GM21515 (cell line): ENCODE results near the gene CTNNBL1.
"Not testable (repeated sequence)": the region's sequence is repeated elsewhere in the genome, so short reads cannot be mapped to it uniquely, and the experiment has no call there.

Experiments used
- ATAC-seq: cut with Tn5 transposase; IDR thresholded peaks from one replicate; pipeline ENCODE4 v1.9.1; 2021; ENCODE audit not compliant: unreplicated experiment

CTNNBL1 gene

DNA sequence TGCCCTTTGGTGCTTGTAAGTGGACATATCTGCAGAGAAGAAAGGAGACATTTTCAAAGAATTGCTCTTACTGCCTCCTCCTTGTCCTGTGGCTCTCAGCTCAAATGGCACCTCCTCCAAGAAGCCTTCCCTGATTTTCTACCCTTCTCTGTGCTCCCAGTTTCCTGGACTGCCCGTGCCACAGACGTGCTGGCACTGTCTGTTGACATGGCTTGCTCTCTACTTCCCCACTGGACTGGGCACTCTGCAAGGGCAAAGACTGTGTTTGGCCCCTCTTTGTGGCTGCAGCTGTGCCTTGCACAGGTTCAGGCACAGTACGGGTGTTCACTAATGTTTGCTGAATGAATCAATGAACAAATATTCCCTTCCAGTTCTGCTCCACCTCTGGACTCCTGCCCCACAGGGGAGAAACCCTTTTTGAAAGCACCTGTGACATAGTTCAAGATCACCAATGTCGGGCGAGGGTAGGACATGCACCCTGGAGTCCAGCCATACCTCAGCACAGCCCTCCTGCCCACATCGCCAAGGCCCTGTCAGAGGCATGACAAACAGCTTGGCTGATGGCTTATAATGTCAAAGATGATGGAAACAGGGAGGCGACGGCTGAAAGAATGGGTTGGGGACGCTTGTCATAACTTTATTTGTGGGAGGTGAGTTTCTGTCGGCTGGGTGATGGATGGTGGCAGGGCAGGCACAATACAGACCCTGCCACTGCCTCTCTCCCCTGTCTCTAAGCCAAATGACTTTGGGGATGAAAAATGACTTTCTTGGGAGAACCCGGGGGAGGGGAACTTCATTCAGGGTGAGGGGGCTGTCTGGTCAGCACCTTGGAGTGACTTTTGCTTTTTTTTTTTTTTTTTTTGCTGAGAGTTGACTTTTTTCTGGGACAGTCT lies 15.6 kb upstream of the CTNNBL1 start:
- ATAC-seq: no peak

DNA sequence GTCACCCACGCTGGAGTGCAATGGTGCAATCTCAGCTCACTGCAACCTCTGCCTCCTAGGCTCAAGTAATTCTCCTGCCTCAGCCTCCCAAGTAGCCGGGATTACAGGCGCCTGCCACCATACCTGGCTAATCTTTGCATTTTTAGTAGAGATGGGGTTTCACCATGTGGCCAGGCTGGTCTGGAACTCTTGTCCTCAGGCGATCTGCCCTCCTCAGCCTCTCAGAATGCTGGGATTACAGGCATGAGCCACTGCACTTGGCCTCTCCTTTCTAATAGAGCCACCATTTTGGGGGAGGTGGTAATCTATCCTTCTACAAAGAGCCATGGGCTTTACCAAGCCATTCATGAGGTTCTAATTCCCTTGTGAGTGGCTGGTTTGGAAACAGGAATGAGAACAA lies 14.1 kb upstream of the CTNNBL1 start:
- not testable (repeated sequence) for ATAC-seq

DNA sequence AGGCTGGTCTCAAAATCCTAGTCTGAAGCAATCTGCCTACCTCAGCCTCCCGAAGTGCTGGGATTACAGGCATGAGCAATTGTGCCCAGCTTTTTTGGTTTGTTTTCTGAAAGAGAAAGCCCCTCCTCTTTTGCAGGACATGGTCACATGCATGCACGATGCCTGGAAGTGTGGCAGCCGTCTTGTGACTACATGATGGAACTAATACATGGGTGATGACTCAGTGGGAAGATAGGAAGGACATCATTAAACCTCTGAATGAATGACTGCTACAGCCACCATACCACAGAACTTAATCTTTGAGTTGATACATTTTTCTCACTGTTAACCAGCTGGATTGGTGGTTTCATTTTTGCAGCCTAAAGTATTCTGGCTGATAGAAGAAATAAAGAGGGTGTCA lies 13.4 kb upstream of the CTNNBL1 start:
- no peak for ATAC-seq

DNA sequence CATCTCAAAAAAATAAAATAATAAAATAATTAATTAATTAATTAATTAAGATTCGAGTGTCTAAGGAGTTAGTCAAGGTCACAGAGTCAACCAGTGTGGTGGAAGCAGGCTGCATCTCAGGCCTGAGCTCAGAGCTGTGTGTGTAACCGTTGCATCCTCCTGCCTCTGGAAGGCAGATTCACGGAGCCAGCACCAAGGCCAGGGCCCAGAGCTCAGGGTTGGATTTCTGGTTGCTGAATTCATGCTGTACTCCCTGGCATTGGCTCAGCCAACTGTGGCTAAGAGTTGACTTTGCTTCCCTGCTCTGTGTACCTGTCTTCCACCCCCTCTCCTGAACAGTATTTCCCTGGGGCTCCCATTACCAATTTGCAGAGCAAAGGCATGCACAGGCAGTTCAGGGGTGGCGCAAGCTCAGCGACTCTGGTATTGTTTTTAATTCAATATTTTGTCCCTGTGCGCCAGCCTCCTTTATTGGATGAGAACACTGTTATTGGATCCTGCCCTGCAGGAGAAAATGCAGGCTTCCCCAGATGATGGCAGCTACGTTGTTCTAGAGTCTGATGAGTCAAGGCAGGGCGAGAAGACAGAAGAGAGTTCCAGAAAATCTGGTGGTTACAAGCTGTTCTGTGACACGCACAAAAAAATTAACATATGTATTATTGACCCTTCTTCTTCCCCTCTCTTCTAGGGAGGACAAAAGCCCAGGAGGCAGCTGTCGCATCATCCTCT lies 12.3 kb upstream of the CTNNBL1 start:
- no peak for ATAC-seq

DNA sequence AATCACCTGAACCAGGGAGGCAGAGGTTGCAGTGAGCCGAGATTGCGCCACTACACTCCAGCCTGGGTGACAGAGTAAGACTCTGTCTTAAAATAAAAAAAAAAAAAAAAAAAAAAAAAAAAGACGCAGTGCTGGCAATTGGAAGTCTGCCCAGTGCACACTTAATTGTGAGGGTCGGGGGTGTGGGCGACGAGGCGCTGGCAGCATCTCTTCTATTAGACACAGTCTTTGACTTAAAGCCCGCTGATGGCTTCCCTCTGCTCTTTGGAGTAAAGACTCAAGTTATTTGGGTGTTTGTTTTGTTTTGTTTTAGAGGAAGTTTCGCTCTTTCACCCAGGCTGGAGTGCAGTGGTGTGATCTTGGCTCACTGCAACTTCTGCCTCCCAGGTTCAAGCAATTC lies 10.7 kb upstream of the CTNNBL1 start:
- ATAC-seq: not testable (repeated sequence)

DNA sequence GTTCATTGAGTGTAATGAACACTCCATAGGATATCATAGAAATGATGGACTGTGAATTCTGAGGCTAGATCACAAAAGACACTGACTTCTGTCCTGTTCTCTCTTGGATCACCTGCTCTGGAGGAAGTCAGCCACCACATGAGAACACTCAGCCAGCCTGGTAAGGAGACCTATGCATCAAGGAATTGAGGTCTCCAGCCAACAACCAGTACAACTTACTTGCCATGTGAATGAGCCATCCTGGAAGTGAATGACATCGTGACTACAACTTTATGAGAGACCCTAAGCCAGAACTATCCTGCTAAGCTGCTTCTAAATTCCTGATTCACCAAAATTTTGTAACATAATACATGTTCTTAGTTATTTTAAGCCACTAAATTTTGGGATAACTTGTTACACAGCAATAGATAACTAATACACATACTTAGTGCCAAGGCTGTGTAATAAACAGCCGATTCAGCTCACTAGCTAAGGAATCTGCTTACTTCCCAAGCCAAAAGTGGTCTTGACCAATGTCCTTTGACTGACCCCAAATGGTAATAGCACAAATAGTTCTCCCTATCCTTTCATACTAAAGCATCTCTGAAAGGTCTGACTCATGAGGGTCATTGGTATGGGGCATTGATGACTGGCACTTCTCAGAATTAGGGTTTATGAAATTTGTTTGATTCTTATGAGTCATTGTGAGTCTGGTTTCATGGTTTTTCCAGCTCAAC lies 6.9 kb upstream of the CTNNBL1 start:
- no peak for ATAC-seq

DNA sequence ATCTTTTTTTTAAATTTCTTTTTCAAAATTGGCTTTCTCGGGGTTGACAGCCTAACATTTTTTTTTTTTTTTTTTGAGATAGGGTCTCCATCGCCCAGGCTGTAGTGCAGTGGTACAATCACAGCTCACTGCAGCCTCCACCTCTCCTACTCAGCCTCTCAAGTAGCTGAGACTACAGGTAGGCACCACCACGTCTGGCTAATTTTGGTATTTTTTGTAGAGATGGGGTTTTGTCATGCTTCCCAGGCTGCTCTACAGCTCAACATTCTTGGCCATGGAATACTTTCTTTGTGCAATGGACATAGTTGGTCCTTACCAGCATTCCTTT lies 6.4 kb upstream of the CTNNBL1 start:
- ATAC-seq: no peak

DNA sequence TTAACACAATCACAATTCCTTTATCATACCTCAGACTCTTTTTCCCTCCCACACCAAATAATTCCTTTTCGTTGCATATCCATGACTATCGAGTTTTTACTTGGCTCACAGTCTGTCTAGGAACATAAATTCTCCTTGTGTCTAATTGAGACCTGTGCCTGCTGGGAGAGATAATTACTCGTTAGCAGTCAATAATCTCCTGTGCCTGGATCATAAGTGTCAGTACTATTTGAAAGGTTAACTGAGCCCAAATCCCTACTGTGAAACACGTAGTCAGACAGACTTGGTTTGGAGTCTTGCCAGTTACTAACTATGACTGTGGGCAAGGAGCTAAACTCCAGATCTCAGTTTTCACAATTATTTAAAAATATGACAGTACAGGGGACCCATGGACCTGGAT lies 5.7 kb upstream of the CTNNBL1 start:
- no peak for ATAC-seq

DNA sequence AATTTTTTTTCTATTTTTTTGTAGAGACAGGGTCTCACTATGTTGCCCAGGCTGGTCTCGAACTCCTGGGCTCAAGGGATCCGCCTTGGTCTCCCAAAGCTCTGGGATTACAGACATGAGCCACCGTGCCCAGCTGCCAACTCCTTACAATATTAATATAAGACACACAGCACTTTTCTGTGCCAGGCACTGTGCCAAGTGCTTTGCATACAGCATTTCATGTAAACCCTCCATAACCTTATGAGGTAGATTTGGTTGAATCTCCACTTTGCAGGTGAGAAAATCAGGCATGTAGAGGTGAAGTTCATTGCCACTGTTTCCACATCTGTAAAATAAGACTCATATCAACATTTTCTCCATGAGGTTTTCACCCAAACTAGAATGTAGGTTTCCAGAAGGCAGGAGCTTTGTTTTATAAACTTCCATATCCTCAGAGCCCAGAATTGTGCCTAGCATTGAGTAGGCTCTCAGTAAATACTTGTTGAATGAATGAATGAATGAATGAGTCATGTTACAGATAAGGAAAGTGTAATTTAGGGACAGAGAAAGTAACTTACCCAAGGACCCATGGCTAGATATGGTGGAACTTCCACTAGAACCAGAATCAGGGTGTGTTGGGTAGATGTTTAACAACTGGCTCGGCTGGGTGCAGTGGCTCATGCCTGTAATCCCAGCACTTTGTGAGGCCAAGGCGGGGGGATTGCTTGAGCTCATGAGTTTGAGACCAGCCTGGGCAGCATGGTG lies 3.0 kb upstream of the CTNNBL1 start:
- ATAC-seq: no peak

DNA sequence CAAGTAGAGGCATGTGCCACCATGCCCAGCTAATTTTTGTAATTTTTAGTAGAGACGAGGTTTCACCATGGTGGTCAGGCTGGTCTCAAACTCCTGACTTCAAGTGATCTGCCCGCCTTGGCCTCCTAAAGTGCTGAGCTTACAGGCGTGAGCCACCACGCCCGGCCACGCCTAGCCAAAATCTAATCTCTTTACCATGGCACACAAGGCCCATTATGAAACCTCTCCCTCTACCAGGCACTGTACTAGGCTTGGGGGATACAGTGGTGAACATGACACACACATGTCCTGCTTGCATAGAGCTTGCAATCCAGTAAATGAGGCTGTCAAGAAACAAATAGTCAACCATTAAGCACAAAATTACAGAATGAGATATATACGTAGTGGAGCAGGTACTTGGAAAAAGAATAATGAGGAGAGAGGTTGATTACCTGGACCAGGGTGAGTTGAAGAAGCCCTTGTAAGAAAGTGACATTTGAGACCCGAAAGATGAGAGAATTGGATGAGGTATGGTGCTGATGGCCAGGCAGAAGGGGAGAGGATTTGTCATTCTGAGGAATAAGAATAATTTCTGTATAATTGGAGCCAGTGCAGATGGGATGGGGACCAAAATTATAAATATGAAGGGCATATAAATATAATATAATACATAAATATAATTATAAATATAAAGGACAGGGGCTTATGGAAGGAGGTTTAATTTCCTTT lies 1.2 kb upstream of the CTNNBL1 start:
- no peak for ATAC-seq

DNA sequence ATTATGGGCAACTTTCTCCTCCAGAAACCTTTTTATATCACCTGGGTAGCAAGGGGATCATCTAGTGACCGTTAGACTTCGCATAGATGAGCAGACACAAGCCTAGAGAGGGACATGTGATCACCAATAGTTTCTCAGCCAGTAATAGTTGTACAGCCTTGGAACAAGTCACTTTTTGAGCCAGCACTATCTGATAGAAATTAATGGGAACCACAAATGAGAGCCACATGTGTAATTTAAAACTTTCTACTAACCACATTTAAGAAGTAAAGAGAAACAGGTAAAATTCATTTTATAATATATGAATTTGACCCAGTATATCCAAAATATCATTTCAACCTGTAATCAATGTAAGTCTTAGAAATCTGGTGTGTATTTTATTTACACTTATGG lies 592 bp upstream of the CTNNBL1 start:
- no peak for ATAC-seq

DNA sequence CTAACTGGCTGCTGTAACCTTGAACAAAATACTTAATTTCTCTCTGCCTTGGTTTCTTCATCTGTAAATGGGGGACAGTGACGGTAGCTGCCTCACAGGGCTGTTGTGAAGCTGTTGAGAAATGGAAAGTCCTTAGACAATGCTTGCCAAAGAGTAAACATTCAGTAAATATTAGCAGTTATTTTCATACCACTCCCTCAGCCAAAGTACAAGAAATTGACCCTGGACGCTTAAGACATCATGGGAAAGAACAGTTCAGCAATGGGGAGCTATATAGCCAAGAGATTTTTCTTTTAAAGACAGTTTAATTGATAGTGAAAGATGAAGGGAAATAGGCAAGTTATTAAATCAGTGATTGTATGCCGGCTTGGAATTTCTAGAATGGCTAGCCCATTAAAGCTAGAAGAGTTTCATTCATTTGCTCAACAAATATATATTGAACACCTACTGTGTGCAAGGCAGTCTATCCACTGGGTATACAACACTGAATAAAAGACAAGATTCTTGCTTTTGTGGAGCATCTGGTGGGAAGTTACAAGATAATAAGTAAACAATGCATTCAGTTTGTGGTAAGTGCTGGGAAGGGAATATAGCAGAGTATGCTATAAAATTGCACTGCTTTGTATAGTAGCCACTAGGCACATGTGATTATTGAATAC lies 2.0 kb downstream of the CTNNBL1 start:
- no peak for ATAC-seq

DNA sequence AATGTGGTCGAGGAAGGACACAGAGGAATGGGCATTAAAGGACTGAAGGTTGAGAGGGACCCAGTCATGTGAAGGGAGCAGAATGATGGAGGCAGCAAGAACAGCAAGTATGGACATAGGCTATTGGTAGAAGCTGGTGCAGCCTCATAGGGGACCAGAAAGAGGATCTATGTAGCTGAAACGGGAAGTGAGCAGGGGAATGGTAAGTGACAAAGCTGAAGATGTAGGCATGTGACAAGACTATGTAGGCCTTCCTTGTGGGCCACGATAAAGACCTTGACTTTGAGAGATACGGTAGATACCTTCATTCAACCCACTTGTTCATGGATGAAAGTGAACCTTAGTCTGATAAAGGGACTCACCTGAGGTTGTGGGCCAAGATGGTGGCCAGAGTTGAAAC lies 3.5 kb downstream of the CTNNBL1 start:
- no peak for ATAC-seq

DNA sequence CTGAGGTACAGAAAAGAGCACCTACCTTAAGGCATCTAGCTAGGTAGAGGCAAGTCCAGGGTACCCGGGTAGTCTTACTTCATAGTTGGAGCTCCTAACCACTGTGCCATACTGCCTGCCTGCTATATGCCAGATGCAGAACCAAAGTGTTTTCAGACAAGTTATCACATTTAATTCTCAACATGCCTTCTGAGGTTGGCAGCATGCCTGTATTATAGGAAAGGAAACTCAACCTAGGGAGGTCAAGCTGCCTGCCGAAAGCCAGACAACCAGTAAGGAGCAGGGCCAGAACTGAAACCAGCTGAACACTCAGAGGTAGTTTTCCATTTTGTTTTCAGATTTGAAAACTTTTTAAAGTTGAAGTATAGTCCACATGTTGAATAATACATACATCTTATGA lies 5.4 kb downstream of the CTNNBL1 start:
- ATAC-seq: no peak

DNA sequence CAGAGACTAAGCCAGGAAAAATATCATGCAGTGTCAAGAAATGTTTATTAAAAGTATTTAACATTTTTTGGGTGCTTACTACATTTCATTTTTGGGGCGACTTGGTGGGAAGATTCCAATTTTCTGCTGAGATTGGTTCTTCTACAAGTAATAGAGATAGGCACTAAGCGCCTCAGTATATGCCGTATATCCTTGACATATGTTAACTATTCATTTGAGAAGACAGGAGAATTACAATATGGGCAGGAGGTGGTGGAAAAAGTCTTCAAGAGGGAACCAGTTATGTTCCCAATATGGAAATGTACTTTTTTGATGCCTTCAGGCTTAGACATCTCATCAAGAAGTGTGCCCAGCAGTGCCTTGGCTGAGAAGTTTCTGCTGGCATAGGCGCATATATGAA lies 6.5 kb downstream of the CTNNBL1 start:
- no peak for ATAC-seq

DNA sequence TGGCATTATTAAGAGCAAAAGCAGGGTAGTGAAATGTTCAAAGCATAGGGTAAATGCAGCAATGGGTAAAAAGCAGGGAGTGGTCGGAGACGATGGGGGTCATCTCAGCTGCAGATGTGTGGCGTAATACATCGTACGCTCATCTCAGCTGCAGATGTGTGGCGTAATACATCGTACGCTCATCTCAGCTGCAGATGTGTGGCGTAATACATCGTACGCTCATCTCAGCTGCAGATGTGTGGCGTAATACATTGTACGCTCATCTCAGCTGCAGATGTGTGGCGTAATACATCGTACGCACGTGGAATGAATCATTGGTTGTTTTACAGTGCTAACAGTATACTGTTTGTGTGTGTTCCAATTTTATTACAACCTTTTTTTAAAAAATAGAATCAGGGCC lies 7.8 kb downstream of the CTNNBL1 start:
- not testable (repeated sequence) for ATAC-seq

DNA sequence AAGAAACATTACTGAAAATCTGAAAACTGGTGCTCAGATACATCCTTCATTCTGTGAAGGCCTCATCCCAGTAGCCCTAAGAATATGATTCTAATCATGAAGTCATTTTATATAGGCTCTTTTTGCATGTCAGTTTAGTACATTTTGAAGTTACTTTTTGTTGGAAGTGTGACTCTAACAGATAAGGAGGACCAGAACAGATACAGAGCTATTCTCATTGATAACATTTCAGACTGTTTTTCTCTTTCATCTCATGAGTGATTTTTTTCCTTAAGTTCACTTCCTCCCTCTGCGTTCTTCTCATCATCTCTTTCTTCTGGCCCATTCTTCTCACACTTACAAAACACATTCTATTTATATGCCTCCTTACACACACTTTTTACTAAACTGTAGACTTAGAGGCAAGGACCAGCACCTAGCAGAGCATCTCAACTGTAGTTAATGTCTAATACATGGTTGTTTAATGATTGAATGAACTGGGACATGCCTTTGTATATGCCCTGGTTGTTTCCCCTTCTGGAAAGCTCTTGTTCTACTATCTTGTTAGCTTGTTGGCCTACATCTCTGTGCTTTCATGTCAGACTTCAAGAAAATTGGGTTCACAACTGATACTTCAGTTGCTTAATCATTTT lies 8.7 kb downstream of the CTNNBL1 start:
- no peak for ATAC-seq

DNA sequence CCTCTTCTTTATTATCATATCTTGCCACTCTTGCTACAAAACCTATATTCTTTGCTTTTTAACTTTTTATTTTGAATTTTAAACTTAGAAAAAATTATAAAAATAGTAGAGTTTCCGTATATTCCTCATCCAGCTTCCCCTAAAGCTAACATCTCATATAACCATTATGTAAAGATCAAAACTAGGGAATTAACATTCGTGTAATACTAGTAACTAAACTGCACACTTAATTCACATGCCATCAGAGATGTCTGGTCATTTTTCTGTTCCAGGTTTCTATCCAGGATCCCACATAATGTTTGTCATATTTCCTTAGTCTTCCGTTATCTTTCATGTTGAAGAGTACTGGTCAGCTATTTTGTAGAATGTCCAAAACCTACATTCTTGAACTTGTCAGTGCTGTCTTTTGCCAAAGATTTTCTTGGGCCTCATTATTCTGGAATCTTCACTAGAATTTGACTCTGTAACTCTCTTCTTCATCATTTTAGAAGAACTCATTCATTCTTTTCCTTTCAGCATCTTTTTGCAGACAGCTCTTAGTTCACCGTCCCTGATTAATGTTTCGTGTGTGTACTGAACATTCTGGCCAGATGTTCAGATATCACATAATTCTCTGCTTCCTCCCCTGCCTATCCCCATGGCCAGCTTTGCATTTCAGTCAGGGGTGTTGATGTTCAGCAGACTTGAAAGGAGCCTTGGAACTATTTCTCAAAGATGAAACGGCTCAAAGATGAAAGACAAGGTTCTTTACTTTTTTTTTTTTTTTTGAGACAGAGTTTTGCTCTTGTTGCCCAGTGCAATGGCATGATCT lies 9.4 kb downstream of the CTNNBL1 start:
- no peak for ATAC-seq

DNA sequence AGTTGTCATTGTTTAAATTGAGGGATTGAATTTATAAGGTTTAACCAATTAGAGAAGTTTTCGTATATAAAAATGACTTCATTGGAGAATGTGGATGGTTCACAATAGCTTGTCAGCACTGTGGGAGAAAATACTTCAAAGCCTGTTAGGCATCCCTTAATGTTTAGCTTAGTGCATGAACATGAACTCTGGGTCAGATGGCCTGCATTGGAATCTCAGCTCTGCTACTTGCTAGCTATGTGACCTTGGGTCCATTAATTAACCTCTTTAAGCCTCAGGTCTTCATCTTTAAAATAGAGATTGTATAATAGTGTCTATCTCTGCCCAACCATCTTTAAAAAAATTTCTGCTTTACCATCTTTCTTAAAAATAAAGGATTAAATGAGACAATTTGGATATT lies 11.1 kb downstream of the CTNNBL1 start:
- no peak for ATAC-seq
